GM15510 (cell line): ENCODE results near the gene SEMA6B.

Source experiments
- POLR2A ChIP-seq: IDR thresholded peaks from 3 replicates; pipeline ENCODE4 v1.6.1; 2011; ENCODE audit warnings: borderline replicate concordance; ENCODE audit not compliant: insufficient read length; ENCODE audit errors: extremely low read depth

SEMA6B gene

GRCh38 chr19:4516199-4516938, 43.1 kb downstream of the SEMA6B start:
- no peak for TF ChIP-seq POLR2A

- TF ChIP-seq POLR2A: no peak
Measured at GRCh38 chr19:4515732-4516131, 43.8 kb downstream of the SEMA6B start.

- no peak for TF ChIP-seq POLR2A
Measured at GRCh38 chr19:4513248-4513647, 46.2 kb downstream of the SEMA6B start.

- no peak for TF ChIP-seq POLR2A
Measured at GRCh38 chr19:4512070-4512469, 47.4 kb downstream of the SEMA6B start.

GRCh38 chr19:4511300-4512054, 48.0 kb downstream of the SEMA6B start:
- TF ChIP-seq POLR2A: no peak

GRCh38 chr19:4510435-4511255, 48.8 kb downstream of the SEMA6B start:
- no peak for TF ChIP-seq POLR2A

- no peak for TF ChIP-seq POLR2A
Measured at GRCh38 chr19:4508698-4509097, 50.8 kb downstream of the SEMA6B start.

- TF ChIP-seq POLR2A: no peak
Measured at GRCh38 chr19:4507804-4508203, 51.7 kb downstream of the SEMA6B start.

GRCh38 chr19:4507150-4507452, 52.4 kb downstream of the SEMA6B start:
- TF ChIP-seq POLR2A: no peak

GRCh38 chr19:4506449-4507149, 52.9 kb downstream of the SEMA6B start:
- no peak for TF ChIP-seq POLR2A

GRCh38 chr19:4505570-4506448, 53.7 kb downstream of the SEMA6B start:
- TF ChIP-seq POLR2A: no peak

GRCh38 chr19:4504891-4505569, 54.5 kb downstream of the SEMA6B start:
- TF ChIP-seq POLR2A: no peak

GRCh38 chr19:4504297-4504701, 55.2 kb downstream of the SEMA6B start:
- TF ChIP-seq POLR2A: no peak
